Raji (cell line): ENCODE data around the gene GPR107.

Experiments used
- POLR2A ChIP-seq: IDR thresholded peaks from 2 replicates; pipeline ENCODE4 v1.6.1; 2011; ENCODE audit warnings: low read depth, low read length, control low read depth; ENCODE audit not compliant: insufficient read depth

Gene GPR107

DNA sequence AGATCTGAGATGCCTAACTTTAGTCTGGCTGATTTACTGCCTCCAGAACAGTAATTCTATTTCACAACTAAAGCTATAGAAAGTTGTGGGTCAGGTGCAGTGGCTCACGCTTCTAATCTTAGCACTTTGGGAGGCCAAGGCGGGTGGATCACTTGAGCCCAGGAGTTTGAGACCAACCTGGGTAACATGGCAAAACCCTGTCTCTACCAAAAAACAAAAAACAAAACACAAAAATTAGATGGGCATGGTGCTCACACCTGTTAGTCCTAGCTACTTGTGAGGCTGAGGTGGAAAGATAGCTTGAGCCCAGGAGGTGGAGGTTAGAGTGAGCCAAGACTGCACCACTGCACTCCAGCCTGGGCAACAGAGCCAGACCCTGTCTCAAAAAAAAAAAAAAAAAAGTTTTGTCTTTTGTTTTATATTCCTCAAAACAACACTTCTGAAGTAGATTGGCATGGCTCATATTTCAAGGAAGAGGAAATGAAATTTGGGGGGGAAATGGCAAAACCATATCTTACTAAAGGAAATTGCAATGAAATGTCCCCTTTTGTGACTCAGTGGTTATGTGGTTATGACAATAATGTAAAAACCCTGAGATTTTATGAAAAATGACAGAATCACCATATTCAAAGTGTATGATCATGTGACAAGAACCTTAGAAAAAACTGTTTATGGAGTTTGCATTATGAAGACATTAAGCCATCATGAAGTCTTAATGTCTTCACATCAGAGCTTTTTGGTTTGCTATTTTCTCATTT is 26.9 kb upstream of the GPR107 start:
- no peak for TF ChIP-seq POLR2A

DNA sequence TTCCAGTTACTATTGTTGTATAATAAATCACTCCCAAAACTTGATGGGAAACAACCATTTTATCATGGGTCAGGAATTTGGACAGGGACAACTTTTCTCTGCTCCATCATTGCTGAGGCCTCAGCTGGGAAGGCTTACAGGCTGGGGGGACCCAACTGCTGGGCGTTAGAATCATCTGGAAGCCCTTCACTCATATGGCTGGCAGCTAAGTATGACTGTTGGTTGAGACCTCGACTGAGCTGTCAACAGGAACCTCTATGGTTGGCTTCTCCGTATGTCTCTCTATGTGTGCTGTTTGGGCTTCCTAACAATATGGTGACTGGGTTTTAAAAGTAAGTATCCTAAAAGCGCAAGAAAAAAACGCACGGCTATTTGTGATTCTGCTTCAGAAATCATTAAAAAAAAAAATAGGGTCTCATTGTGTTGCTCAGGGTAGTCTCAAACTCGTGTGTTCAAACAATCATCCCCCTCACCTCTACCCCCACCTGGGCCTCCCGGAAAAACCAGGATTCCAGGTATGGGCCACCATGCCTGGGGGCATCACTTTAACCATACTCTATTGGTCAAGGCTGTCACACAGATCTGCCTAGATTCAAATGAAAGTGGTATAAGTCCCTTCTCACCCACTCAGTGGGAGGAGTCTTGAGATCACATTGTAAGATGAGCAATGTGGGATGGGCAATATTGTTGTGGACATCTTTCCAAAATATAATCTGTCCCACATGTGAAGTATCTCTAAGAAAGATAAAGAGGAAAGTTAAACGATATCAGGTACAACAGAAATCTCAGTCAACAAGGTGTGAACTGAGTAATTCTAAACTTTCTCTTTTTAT is 26.0 kb upstream of the GPR107 start:
- no peak for TF ChIP-seq POLR2A

DNA sequence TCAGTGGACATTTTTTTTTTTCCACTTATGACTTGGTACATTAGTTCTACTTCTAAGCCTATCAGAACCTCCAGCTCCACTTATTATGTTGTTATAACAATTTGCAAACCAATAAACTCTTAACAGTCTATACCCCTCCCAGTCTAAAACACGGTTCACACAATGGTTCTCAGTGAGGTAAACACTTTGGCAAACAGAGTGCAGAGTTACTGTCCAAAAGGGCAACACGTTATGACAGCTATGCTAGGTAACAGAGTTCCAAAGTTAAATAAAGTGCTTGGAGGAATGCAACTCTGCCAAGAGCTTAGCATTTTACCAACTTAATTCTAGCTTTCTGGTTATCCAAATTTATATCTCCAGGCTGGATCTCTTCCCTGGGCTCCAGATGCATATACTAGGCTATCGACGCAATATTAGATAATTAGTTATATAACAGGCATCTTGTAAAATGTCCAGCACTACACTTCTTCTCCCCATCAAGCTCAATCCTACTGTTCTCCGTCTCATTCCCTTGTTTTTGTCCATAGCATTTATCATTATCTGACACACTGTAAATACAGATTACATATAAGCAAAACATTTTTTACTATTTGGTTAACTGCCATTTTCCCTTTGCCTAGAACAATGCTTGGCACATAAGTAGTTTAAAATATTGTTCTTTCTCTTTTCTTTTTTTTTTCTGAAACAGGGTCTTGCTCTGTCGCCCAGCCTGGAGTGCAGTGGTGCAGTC is 25.0 kb upstream of the GPR107 start:
- no peak for TF ChIP-seq POLR2A

DNA sequence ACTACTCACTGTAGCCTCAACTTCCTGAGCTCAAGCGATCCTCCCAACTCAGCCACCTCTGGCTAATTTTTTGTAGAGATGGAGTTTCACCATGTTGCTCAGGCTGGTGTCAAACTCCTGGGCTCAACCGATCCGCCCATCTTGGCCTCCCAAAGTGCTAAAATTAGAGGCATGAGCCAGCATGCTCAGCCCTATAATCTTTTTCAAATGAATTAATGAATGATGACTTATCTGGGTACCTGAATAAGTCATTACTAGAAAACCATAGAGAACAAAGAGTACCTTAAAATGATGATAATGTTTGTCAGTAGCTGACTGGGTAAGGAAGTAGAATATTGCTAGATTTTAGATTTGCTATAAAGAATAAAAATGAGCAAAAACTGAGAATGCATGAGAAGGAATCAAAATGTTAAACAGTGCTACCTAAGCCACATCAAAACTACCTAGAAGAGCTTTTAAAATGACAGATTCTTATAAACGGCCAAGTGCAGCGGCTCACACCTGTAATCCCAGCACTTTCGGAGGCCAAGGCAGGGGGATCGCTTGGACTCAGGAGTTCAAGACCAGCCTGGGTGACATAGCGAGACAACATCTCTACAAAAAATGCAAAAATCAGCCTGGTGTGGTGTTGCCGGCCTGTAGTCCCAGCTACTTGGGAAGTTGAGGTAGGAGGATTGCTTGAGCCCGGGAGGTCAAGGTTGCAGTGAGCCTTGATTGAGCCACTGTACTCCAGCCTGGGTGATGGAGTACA is 24.3 kb upstream of the GPR107 start:
- TF ChIP-seq POLR2A = no peak

DNA sequence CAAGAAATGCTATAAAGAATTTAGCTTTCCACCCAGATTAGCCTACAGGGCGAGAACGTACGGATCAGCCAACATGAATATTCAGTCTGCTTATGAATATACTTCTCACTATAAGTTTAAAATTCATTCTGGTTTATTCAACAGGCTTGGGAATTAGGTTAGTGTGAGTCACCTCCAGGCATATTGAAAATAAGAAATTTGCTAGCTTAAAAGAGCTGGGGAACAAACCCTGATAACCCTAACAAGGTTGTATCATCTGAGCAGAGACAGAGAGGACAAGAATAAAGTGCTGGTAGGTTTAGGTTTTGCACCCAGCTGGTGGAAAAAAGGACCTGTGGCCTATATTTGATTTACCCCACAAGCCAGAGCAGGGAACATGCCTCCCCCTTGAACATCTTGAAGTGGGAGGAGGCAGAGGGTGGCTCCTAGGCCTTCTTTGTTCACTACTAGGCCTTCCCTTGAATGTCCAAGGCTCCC is 23.0 kb upstream of the GPR107 start:
- no peak for TF ChIP-seq POLR2A

DNA sequence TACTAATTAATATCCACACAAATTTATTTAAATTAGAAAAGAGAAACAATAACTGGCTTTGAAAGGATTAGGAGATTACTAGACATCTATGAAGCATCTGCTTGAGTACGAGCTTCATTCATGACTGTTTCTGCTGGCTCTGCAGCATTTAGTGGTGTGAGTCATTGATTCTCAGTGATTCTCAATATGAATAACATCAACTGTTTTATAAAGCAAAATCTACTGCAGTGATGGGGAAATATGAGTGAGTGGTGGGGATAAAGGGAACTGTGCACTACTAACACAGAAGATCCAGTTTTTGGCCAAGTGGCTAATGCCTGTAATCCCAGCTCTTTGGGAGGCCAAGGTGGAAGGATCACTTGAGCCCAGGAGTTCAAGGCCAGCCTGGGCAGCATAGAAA is 19.1 kb upstream of the GPR107 start:
- no peak for TF ChIP-seq POLR2A

GRCh38 chr9:130036099-130036498 is 17.6 kb upstream of the GPR107 start:
- no peak for TF ChIP-seq POLR2A

- TF ChIP-seq POLR2A = no peak
Observed at GRCh38 chr9:130039528-130040147, 14.1 kb upstream of the GPR107 start.

DNA sequence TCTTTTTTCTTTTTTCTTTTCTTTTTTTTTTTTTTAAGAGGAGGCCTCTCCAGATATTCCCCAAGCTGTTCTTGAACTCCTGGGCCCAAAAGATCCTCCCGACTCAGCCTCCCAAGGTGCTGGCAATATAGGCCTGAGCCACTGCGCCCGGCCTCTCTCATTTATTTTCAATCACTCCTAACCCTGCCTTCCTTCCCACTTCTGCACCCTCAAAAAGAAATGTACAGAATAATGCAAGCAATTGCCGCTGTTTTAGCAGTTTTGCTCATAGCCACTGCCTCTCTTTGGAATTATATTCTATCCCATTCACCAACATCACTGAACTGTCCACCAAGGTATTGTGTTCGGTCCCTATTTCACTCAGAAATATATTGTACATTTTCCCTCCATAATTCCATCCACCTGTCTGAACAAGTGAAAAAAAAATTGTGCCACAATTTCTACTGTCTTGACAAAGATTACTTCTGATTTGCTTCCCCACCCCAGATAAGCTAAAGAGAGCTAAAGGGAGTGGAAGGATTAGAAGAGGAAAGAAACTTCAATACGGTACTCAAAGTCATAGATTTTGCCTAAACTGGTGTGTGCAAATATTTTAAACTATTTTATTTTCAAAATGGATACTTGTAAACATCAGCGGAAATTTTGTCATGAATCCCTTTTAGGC is 12.6 kb upstream of the GPR107 start:
- TF ChIP-seq POLR2A = no peak

- TF ChIP-seq POLR2A = no peak
Observed at GRCh38 chr9:130041648-130042405, 11.9 kb upstream of the GPR107 start.

- TF ChIP-seq POLR2A = no peak
Observed at GRCh38 chr9:130042406-130042884, 11.3 kb upstream of the GPR107 start.

DNA sequence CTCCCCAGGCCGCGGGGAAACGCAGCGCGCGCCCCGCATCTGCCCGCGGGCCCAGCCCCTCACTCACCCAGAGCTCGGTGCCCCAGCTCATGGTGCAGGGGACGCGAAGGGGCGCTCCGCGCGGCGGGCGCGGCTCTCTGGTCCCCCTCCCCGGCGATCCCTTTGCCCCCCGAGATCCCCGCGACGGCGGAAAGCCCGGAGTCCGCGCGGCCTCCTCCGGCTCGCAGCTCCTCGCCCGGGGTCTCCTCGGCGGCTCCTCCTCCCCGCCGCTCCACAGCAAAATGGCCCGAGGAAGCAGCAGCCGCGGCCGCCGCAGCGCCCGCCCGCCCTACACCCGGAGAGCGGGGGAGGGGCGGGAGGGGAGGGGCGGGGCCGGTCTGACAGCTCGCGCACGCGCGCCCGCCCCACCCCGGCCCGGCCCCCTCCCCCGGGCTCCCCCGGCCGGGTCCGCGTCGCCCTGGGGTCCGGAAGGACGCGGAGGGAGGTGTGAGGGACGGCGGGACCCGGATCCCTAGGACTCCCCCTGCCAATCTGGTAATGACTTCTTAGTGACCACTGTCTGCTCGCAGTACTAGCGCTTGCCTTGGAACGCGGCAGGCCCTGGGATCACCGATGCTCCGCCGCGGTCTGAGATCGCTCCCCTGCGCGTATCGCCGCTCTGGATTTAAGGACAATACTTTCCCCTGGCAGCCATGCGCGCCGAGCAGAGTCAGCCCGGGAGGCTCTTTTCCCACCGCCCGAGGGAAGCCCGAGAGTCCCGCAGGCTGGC is 10.6 kb upstream of the GPR107 start, which contains the start of gene FNBP1:
FNBP1 (minus strand) TSS at position 305 of the 769 bp plus-strand sequence; CDS start at position 91, 214 bp downstream.
- peak; percentile 65 for TF ChIP-seq POLR2A
